GM18868 (cell line): ENCODE data around the gene LIMK1.

Experiments used
- ATAC-seq: cut with Tn5 transposase; IDR thresholded peaks from one replicate; pipeline ENCODE4 v1.9.1; 2021; ENCODE audit warnings: mild to moderate bottlenecking, moderate library complexity; ENCODE audit not compliant: unreplicated experiment

The LIMK1 gene

DNA sequence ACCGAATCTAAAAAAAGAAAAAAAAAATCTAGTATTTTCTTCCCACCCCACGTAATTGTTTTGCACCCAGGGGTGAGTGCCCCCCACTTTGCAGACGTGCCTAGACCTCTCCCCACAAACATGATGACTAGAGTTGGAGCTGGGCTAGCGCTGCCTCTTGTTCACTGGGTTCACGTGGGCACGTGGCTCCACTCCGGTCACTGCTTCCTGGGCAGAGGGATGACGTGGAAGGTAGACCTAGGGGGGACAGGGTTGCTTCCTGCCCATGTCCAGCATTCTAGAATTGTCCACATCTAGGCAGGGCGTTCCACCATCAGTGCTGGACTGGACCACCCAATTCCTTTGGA lies 861 bp upstream of the LIMK1 start:
- no peak for ATAC-seq

DNA sequence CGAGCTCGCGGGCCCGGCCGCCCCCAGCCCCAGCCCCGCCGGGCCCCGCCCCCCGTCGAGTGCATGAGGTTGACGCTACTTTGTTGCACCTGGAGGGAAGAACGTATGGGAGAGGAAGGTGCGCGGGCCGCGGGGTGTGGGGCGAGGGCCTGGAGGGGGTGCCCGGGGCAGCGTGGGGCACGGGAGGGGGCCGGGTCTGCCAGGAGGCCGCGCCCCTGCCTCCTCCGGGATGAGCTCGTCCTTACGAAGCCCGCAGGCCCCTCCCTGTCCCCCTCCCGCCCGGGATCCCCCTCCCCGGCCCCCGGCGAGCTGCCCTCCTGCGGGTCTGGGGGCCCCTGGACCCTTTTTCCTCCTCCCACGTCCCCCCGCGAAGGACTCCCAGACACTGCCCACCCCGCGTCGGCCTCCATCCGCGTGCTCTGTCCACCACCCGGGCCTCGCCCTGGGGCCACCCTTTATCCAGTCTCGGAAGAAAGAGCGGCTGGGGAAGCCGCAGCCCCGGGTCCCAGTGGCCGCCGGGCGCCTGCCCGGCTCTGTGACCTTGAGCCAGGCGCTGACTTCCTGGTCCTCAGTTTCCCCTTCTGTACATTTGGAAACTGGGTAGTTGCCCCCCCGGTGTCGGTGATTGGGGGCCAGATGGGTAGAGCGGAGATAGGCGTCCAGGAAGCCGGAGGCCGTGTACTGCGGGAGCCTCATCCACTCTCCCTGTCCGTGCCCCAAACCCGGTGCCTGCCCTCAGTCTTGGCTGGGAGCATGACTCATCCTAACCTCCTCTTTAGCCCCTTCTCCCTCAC lies 521 bp downstream of the LIMK1 start:
- peak; percentile 50 for ATAC-seq

DNA sequence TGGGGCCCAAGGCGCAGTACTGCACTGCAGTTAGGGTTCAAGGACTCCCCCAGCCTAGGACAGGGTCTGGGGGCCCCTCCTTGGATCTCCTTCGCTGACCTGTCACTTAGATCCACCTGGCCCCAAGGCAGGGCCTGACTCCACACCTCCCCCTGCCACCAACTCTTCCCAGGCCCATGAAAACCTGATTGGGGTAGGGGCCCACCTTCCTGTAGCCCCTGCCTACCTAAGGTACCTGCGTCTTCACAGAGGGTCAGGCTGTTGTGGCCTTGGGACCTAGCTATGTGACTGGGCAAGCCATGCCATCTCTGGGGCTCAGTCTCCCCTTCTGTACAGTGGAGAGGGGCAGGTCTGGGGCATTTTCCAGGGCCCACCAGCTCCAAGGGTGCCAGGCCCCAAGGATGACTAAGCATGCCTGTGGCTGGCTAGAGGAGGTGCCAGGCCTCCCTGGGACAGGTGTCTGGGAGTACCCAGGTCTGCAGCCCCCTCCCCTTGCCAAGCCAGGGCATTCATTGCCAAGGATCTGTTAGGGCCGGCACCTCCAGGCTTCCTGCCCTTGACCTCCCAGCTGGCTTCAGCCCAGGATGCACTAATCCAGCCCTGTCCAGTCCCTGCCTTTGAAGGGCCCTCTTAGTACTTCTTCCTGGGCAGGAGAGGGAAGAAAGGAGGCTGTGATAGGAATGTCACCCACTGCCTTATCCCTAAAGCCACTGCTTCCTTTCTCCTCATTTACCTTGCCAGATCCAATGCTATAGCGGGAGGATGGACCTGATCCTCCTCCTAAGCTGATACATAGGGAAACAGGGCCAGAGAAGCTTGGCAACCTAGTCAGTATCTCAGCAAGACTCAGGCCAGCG lies 1.3 kb downstream of the LIMK1 start:
- ATAC-seq, result no peak

DNA sequence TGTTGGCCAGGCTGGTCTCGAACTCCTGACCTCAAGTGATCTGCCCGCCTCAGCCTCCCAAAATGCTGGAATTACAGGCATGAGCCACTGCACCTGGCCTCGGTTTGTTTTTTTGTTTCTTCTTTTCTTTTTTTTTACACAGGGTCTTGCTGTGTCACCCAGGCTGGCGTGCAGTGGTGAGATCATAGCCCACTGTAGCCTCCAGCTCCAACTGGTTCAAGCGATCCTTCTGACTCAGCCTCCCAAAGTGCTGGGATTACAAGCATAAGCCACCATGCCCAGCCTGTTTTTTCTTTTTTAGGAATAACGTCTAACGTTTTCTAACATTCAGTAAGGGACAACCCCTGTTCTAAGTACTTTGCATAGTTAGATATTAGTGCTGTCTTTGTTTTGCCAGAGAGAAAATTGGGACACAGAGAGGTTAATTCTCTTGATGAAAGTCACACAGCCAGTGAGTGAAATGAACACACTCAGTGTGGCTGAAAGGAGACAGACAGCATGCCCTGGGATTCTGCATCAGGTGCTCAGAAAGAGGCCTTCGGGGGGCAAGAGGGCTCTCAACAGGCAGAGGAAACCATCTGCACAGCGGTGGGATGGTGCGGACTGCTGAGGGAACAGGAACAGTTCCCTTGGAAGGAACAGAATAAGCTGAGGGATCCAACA lies 4.3 kb downstream of the LIMK1 start:
- ATAC-seq, result no peak

DNA sequence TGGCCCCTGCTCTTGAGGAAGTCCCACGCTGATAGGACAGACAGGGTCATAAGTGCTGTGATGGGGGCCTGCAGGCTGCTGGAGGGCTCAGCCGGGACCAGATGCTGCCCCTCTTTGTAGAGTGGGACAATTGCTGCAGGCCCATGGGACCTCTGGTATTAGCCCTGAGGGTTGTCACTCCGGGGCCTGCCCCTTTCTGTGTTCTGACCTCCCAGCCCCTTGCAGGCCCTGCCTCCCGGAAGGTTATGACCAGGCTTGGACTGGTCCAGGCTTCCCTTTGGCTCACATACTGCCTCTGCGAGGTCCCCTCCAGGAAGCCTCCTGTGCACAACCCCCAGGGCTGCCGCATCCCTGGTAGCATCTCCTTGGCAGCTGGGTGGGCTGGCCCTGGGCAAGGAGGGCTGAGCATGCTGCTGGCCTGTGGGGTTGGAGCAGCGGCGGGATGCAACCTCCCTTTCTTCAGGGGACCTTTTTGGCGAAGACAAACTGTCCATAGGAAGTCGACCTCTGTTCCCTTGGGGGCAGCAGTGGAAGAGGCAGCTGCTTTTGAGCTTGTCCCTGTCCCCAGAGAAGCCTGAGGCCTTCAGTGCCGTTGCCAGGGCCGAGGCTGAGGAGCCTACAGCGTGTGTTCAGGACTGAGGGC lies 8.8 kb downstream of the LIMK1 start:
- no peak for ATAC-seq

DNA sequence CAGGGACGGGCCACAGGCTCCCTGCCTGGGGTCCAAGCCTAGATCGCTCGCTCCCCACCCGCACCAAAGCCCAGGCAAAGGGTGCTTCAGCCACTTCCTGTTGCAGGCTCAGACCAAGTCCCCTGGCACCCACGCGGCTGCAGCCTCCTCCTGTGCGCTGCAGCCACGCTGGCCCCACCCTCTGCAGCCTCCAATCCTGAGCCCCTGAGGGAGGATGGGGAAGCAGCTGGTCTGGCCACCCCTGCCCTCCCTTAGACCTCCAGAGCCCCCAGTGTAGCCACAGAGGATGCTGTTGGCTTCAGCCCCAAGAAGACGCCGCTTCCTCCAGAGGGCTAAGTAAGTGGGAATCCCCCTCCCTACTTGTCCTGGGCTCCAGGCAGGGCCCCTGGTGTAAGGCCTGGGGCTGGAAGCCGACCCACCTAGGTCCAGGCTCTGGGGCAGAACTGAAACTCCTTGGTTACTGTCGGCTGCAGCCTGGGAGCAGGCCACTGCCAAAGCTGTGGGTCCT lies 9.4 kb downstream of the LIMK1 start:
- ATAC-seq, result peak; percentile 62

DNA sequence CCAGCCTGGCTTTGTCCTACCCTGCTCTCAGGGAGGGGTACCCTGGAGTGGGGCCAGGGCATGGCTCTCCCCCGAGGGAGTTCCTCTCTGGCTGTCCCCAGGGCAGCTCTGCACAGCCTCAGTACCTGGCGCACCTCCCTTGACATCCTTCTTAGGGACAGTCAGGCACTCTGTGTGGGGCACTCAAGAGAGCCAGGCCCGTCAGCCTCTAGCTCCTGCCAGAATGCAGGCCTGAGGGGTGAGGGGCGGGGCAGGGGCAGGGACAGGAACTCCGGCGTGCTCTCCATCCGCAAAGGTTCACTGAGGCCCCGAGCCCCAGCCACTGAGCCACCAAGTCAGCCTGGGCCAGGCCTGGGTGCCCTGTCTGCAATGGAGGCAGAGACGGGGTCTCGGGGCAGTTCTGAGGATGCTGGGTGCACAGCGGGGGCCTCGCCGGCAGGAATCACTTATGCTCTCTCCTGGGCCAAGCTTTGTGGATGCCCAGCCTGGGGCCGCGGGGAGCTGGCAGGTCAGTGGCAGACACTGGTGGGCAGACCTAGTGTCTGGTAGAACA lies 10.1 kb downstream of the LIMK1 start:
- ATAC-seq, result peak; percentile 6

DNA sequence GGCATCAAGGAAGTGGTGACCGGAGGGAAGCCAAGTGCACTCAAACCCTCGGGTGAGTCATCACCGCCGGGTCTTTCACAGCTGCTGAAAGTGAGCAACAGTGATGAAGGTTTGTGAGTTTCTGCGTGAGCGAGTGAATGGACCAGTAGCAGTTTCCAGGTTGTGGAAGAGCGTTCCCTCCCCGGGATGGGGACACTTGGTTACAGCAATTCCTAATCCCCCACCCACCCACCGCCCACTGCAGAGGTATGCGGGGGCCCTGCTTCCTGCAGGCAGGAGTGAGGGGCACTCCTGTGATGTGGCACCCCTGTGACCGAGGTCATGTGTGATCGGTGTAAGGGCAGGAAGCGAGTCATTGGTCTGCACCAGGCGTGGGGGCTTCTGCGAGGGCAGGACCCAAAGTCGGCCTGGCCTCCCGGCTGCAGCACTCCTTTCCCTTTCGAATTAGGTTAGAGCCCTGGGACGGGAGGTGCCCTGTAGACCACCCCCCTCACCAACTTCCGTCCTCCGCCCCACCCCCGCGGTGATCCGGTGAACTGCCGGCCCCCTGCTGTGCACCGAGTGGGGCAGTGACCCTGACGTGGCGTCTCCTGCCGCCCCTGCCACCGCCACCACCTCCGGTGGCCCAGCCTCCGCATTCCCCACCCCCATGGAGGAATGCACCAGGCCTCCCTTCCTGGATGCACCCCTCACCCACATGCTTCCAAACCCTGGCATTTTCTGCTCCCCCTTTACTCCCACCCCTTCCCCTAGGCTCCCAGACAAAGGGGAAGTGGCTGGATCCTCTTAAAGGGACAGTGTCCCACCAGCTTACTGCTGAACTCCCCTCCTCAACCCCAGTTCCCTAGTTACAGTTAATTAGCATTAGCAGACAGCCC lies 10.9 kb downstream of the LIMK1 start:
- ATAC-seq, result peak; percentile 59

DNA sequence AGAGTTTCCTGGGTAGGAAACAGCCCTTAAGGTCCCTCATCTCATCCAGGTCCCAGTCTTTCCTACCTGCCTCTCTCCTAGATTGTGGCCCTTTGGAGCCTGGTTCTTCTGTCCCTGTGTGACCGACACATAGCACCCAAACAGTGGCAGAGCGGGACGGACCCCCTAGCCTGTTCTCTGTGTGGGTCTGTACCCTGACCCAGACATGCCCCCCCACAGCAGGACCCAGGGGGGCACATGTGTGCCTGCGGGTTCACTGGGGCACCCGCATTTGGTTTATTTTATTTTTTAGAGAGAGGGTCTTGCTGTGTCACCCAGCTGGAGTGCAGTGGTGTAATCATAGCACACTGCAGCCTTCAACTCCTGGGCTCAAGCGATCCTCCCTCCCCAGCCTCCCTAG lies 11.5 kb downstream of the LIMK1 start:
- no peak for ATAC-seq

DNA sequence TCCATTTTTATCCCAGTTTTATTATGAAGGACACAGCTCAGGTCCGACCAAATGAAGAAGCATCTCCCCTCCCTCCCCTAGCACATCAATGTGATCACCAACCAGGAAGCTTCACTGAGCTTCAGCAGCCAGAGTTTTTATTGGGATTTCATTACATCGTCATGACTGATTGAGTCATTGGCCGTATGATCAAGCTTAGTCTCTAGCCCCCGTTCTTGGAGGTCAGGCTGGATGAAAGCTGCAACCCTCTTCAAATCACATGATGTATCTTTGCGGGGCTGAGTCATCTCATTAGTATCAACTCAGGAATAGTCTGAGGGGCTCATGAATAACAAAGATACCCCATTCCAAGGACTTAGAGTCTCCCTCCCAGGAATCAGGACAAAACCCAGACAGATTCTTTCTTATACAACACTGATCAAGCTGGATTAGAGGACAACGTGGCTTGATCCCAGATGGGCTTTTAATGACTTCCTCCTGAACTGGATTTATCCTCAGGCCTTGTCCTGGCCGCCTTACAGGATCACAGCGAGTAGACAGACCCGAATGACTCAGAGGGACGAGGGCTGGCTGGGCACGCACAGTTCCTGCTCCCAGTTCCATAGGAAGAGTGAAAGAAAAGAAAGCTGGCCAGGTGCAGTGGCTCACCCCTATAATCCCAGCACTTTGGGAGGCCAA lies 14.5 kb downstream of the LIMK1 start:
- ATAC-seq, result no peak

DNA sequence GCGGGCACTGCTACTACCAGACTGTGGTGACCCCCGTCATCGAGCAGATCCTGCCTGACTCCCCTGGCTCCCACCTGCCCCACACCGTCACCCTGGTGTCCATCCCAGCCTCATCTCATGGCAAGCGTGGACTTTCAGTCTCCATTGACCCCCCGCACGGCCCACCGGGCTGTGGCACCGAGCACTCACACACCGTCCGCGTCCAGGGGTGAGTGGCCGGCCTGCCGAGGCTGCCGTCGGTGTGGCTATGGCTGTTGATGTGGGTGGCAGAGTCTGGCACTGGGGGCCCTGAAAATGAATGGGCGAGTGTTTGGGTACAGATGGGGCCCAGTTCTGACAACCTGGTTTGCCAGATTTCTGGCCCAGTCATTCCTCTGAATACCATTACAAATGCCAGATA lies 15.4 kb downstream of the LIMK1 start:
- no peak for ATAC-seq

DNA sequence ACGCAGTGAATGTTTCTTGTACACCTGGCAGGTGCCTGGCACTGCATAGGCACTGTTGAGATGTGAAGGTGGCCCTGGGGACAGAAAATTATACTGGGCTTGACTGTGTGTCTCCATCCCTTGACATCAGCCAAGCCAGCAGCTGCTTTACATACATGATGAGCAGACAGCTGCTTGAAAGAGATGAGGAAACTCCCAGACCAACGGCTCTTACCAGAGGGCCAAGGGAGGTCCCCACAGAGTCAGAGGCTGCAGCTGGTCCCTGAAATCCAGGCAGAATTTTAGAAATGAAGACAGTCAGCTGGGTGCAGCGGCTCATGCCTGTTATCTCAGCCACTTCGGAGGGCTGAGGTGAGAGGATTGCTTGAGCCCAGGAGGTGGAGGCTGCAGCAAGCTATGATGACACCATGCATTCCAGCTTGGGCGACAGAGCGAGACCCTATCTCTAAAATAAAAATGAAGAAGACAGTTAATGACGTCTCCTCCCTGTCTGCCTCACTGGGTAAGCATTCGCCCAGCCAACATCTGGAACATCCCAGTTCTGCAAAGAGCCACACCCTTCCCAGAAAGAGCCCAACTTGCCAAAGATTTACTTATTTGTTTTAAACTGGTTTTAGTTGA lies 17.6 kb downstream of the LIMK1 start:
- ATAC-seq, result peak; percentile 93

DNA sequence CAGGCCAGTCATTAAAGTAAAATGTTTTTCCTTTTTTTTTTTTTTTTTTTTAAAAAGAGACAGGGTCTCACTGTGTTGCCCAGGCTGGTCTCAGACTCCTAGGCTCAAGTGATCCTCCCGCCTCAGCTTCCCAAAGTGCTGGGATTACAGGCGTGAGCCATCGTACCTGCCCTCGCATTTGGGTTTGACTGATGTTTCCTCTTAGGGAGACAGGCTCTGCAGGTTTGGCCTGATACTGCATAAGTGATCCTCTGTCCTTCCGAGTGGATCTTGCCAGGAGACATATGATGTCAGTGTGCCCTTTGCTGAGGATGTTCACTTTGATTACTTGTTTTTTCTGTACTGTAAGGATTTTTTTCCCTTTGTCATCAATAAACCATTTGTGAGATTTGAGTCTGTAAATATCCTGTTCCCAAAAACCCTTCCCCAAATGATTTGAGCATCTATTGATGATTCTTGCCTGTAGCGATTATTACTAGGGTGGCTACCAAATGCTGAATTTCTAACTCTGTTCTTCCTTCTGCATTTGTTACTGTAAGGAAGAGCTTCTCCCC lies 19.7 kb downstream of the LIMK1 start:
- ATAC-seq, result no peak

DNA sequence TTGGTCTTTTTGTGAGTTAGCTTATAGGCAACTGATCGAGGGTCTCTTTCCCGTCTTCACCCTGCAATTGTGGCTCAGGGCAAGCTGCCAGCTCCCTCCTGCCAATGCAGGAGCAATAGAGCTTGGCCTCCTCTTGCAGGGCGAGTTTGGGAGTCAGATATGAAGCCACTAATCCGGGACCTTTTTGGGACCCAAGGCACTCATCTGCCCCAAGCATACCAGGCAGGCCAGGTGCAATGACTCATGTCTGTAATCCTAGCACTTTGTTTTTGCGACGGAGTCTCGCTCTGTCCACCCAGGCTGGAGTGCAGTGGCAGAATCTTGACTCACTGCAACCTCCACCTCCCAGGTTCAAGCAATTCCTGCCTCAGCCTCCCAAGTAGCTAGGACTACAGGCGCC lies 21.1 kb downstream of the LIMK1 start:
- no peak for ATAC-seq

DNA sequence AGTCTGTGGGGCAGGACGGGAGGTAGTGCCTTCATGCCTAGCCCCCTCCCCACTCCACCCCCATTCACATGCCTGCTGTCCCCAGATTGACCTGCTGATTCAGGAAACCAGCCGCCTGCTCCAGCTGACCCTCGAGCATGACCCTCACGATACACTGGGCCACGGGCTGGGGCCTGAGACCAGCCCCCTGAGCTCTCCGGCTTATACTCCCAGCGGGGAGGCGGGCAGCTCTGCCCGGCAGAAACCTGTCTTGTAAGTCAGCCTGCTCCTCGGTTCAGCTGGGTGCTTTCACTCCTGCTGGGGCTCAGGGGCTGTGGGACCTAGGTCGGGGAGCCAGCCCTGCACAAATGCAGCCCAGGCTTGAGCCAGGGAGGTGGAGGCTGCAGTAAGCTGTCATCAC lies 22.4 kb downstream of the LIMK1 start:
- ATAC-seq, result no peak

DNA sequence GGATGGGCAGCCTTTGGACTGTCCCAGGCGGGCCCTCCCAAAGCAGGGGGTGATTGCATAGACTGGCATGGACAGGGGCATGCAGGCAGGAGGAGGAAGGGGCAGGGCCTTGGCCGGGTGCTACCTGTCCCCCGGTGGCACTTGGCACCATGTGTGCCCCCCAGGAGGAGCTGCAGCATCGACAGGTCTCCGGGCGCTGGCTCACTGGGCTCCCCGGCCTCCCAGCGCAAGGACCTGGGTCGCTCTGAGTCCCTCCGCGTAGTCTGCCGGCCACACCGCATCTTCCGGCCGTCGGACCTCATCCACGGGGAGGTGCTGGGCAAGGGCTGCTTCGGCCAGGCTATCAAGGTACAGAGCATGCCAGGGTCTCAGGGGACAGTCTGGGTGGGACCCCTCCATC lies 23.2 kb downstream of the LIMK1 start:
- no peak for ATAC-seq

DNA sequence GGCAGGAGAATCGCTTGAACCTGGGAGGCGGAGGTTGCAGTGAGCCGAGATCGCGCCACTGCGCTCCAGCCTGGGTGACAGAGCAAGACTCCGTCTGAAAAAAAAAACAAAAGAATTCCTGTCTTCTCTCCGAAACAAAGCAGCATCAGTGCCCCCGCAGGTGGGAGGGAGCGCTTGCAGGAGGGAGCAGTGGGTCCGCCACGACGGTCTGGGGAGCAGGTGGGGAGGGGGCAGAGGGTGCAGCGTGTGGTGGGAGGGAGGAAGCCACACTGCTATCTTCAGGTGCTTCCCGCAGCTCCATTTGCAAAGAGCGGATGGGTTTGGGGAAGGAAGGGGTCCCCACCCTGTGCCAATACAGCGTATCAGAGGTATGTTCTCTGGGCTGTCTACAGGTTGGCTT lies 31.7 kb downstream of the LIMK1 start:
- no peak for ATAC-seq

DNA sequence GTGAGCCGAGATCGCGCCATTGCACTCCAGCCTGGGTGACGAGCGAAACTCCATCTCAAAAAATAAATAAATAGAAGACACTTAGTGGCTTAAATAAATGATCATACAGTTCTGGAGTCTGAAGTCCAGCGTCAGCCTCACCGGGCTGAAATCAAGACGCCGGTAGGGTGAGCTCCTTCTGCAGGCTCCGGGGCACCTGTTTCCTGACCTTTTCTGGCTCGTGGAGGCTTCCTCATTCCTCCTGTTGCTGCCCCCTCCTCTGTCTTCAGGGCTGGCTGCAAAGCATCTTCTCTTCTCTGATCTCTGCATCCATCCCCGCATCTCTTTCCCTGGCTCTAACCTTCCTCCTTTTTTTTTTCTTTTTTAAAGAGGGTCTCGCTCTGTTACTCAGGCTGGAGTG lies 32.8 kb downstream of the LIMK1 start:
- no peak for ATAC-seq

DNA sequence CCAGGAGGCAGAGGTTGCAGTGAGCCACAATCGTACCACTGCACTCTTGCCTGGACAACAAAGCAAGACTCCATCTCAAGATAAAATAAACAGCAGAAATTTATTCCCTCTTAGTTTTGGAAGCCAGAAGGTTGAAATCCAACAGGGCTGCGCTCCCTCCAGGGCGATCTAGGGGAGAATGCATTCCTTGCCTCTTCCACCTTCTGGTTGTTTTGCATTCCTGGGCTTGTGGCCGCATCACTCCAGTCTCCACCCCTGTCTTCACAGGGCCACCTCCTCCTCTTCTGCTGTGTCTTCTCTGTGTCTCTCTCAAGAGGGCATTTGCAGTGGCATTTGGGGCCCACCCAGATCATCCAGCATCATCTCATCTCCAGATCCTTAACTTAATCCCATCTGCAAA lies 36.2 kb downstream of the LIMK1 start:
- no peak for ATAC-seq
